ENCODE measurements around the gene MAEL. TPM values are rescaled to one million over a fixed set of nuclear protein-coding genes. Genes with fewer than 3 reads are reported as not detected.

Gene MAEL
- total RNA-seq, 2 experiments from 2014 or later = 0.13 TPM; not detected in 1

- ChIA-PET POLR2A (no interaction called here), CTCF (interaction anchor here (1.3 to 3.5 kb wide), 2 partner anchors 73 to 142 kb away, joined by 3 to 10 read pairs; no protein-coding TSS in a partner anchor)
Measured at GRCh38 chr1:167051907-167052306, 62.8 kb downstream of the MAEL start.

DNA sequence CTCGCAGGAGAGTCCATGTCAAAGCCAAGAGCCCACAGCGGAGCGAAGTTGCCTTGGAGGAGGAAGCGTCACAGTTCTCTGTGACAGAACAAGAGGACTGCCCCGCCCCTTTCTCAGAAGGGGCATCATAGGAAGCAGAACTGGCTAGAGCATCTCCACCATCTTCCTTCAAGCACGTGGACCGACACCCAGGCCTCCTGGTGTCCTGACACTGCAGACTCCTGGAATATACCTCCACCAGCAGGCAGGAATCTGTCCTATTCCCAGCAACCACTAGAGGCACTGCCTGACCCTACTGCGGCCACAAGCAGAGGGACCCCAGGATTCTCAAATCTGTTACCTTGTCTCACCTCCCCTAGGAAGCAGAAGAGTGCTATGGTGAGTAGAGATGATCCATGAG lies 63.3 kb downstream of the MAEL start:
- POLR2A ChIA-PET = no interaction called here
- CTCF ChIA-PET = interaction anchor here (0.6 to 3.5 kb wide), 3 partner anchors 23 to 142 kb away, joined by 3 to 10 read pairs (median 3); no protein-coding TSS in a partner anchor

GRCh38 chr1:167054531-167054930 lies 65.5 kb downstream of the MAEL start:
- POLR2A ChIA-PET = no interaction called here

GRCh38 chr1:167054946-167055630 lies 66.0 kb downstream of the MAEL start:
- CTCF ChIA-PET = interaction anchor here (9.4 kb wide), 1 partner anchor 142 kb away, joined by 169 read pairs; no protein-coding TSS in a partner anchor

More at GRCh38 chr1:167054531-167054930, 65.5 kb downstream of the MAEL start:
- CTCF ChIA-PET = interaction anchor here (9.4 kb wide), 1 partner anchor 141 kb away, joined by 169 read pairs; no protein-coding TSS in a partner anchor

GRCh38 chr1:167056529-167057231 lies 67.6 kb downstream of the MAEL start:
- CTCF ChIA-PET = interaction anchor here (1.2 to 9.4 kb wide), 4 partner anchors 14 to 151 kb away, joined by 3 to 169 read pairs (median 18); no protein-coding TSS in a partner anchor
- POLR2A ChIA-PET = no interaction called here

More at GRCh38 chr1:167054946-167055630, 66.0 kb downstream of the MAEL start:
- POLR2A ChIA-PET = no interaction called here

GRCh38 chr1:167057241-167057688 lies 68.2 kb downstream of the MAEL start:
- POLR2A ChIA-PET = no interaction called here
- CTCF ChIA-PET = interaction anchor here (1.2 to 9.4 kb wide), 4 partner anchors 14 to 152 kb away, joined by 3 to 169 read pairs (median 18); no protein-coding TSS in a partner anchor

DNA sequence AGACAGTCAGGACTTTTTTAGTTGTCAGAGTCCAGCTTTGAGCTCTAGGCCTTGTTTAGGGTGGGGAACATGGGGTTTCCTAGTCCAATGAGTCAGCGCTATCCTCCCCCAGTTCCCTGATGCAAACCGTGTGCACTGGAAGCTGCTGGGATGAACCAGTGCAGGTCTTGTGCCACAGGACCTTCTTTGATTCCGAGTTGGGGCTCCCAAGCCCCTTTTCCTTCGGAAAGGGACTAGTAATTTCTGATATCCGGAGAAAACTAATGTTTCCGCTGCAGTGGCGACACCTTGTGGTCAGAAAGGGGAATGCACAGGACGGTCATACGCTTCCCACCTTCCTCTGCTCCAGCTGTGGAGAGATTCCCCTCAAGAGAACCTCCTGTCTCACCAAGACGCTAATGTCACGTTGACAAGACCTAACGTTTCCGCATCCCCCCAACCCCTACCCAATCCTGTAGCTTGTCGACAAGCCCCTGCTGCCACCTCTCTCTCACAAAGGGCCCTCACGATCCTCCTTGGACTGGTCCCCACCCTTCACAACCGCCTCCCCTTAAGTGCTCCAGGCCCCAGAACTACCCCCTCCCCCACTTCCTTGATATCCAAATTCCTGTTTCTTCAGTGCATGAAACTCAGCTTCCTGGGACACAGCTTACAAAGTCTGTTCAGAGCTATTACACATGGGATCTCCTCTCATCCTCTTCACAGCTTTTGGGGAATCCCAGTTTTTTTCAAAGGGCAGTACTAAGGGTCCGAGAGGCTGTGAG lies 70.1 kb downstream of the MAEL start:
- ChIA-PET CTCF (interaction anchor here (0.6 to 9.4 kb wide), 20 partner anchors 9 to 432 kb away, joined by 3 to 169 read pairs (median 3); partner anchors contain the start of genes POU2F1 and TADA1), POLR2A (no interaction called here)

- CTCF ChIA-PET = interaction anchor here (0.6 to 9.4 kb wide), 14 partner anchors 9 to 432 kb away, joined by 3 to 169 read pairs (median 4); partner anchors contain the start of gene TADA1
- POLR2A ChIA-PET = no interaction called here
Measured at GRCh38 chr1:167059809-167060107, 70.7 kb downstream of the MAEL start.

- ChIA-PET CTCF (interaction anchor here (1.1 to 9.4 kb wide), 7 partner anchors 9 to 206 kb away, joined by 3 to 169 read pairs (median 4); no protein-coding TSS in a partner anchor), POLR2A (no interaction called here)
Measured at GRCh38 chr1:167060141-167061072, 71.3 kb downstream of the MAEL start.

DNA sequence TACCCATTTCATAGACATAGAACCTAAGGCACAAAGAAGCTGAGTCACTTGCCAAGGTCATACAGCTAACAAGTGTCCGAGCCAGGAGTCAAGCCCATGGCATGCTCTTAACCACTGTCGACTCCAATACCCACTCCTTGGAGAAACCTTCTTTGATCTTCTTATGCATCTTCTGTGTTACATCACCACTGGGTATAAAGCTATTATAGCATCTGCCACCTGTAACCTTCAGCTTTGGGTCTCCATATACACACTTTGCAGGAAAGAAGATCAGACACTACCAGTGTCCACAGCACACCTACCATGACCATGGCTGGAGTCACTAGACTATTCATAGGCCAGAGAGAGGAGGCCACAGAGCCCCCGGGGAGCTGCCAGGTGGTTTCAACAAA lies 72.0 kb downstream of the MAEL start:
- CTCF ChIA-PET = interaction anchor here (0.7 to 9.4 kb wide), 7 partner anchors 22 to 205 kb away, joined by 3 to 169 read pairs (median 3); no protein-coding TSS in a partner anchor
- POLR2A ChIA-PET = no interaction called here

- ChIA-PET POLR2A (interaction anchor here (0.5 kb wide), 1 partner anchor 144 kb away, joined by 4 read pairs; no protein-coding TSS in a partner anchor), CTCF (interaction anchor here (1.6 kb wide), 2 partner anchors 21 to 154 kb away, joined by 3 to 10 read pairs; no protein-coding TSS in a partner anchor)
Measured at GRCh38 chr1:167064621-167065020, 75.5 kb downstream of the MAEL start.

DNA sequence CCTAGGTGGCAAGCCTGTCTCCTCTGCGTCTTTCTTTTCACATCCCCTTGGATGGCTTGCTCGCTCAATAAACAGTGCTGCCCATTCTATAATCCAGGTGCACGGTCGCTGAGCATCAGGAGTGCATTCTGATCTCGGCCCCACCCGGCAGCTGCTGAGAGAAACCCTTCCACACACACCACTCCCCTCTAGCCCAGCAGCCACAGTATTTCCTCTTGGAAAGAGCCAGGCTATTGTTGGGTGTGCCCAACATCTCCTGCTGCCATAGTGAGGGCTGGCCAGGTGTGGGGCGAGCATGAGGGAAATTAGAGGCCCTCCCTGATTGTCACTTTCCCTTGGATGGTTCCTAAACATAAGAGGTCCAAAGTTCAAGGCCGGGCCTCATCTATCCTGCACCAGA lies 76.4 kb downstream of the MAEL start:
- ChIA-PET CTCF (interaction anchor here (0.7 to 2.7 kb wide), 6 partner anchors 20 to 476 kb away, joined by 3 to 17 read pairs (median 6); partner anchors contain the start of gene POU2F1), POLR2A (no interaction called here)

- ChIA-PET POLR2A (no interaction called here), CTCF (interaction anchor here (0.7 to 2.7 kb wide), 15 partner anchors 13 to 371 kb away, joined by 3 to 17 read pairs (median 3); partner anchors contain the start of gene POU2F1)
Measured at GRCh38 chr1:167066333-167067122, 77.4 kb downstream of the MAEL start.

DNA sequence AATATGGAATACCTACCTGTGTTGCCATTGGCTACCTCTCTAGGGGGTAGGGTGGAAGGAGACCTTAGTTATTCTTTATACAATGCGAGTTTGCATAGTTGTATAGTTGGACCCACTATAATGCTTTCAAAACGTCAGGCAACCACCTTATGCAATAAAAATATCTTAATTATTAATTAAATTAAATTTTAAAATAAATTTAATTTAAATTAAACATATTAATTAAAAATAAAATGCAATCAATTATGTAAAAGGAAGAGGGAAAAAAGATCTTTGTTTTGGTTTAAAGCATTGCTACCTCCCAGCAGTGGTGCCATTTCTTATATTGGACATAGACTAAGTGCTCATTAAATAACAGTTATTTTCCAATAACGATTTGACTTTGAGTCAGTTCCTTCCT lies 78.8 kb downstream of the MAEL start:
- POLR2A ChIA-PET = no interaction called here
- CTCF ChIA-PET = no interaction called here

DNA sequence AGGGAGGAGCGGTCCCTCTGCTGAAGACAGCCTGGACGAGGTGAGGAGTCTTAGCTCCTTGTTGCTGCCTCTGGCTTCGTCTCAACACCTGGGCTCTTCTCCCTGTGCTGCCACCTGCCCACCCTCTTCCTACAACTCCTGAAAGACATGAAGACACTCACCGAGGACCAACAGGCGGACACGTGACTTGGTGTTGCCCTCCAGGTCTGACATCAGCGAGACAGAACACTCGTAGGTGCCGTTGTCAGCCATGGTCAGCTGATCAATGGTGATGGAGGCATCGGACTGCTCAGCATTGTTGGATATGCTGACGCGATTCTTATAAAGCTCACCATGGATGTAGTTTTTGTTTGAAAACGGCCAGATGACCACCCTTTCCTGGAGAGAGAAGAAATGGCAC lies 79.7 kb downstream of the MAEL start:
- ChIA-PET CTCF (interaction anchor here (0.8 to 1.0 kb wide), 3 partner anchors 9 to 152 kb away, joined by 3 to 4 read pairs (median 3); no protein-coding TSS in a partner anchor), POLR2A (no interaction called here)

GRCh38 chr1:167071286-167071685 lies 82.2 kb downstream of the MAEL start:
- POLR2A ChIA-PET = no interaction called here
- CTCF ChIA-PET = no interaction called here
